Stimulated activated naive CD8-positive, alpha-beta T cell treated with anti-CD3 and anti-CD28 coated beads, Interleukin-15, Interleukin-2, amounts not matched to agents 100 ng/mL and 50 ng/mL, for 24 hours (primary cell): ENCODE data around the gene FEZ2.

Source experiments
- H3K27ac Mint-ChIP-seq: one replicate; pipeline ENCODE4 v1.8.0; 2021; ENCODE audit warnings: mild to moderate bottlenecking, mixed read lengths
- H3K27me3 Mint-ChIP-seq: one replicate; pipeline ENCODE4 v1.8.0; 2021; ENCODE audit warnings: mixed read lengths
- H3K36me3 Mint-ChIP-seq: one replicate; pipeline ENCODE4 v1.8.0; 2021; ENCODE audit warnings: low read depth, mixed read lengths
- H3K4me1 Mint-ChIP-seq: one replicate; pipeline ENCODE4 v1.8.0; 2021; ENCODE audit warnings: low read depth, mixed read lengths
- H3K4me3 Mint-ChIP-seq: one replicate; pipeline ENCODE4 v1.8.0; 2021; ENCODE audit warnings: mild to moderate bottlenecking, mixed read lengths
- H3K9me3 Mint-ChIP-seq: one replicate; pipeline ENCODE4 v1.8.0; 2021; ENCODE audit warnings: mixed read lengths

The FEZ2 gene

GRCh38 chr2:36539631-36540030 lies 58.3 kb downstream of the FEZ2 start:
- H3K4me3 Mint-ChIP-seq = no peak overlapping the region
- H3K9me3 Mint-ChIP-seq = peaks cover 3% of the 10 kb centered on the region
- H3K4me1 Mint-ChIP-seq = no peaks in the 10 kb centered on the region
- peaks cover 37% of the 10 kb centered on the region for H3K36me3 Mint-ChIP-seq
- H3K27me3 Mint-ChIP-seq = no peaks in the 10 kb centered on the region
- no peak overlapping the region for H3K27ac Mint-ChIP-seq

DNA sequence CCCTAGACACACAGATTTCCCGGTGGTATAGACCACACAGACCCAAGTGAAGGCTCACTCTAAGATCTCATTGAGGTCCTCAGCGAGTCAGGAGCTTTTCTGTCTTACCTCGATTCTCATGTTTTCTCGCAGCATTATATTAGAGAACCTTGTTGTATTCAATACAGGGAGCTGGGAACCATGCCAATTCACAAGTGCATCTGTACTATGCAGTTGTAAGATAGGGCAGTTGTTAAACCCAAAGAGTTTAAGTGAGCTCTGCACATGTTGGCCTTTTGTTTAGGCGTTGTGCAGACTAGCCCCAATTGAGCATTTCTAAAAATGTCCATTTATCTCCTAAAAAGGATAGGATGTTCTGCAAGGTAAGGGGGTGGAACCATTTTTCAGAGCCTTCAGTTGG lies 59.6 kb downstream of the FEZ2 start:
- Mint-ChIP-seq H3K4me1 (no peaks in the 10 kb centered on the region), H3K27me3 (no peaks in the 10 kb centered on the region), H3K4me3 (no peak overlapping the region)

DNA sequence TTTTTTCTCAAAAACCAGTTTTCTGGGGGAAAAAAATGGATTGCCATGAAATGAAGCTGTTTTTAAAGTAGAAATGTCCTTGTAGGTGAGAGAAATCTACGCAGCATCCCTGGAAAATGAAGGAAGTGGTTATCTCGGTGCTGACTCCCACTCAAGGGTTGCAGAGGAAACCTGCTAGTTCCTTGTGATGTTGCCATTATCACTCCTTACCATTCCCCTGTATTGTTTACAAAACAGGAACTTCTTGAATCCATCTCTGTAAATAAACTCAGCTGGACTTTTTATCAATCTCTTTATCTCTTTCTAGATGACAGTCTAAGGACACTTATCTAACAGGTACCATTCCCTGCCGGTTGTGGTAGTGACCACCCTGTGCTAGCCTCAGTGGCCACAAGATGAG lies 61.2 kb downstream of the FEZ2 start:
- no peak overlapping the region for H3K4me3 Mint-ChIP-seq
- H3K36me3 Mint-ChIP-seq = peaks cover 24% of the 10 kb centered on the region
- no peaks in the 10 kb centered on the region for H3K27me3 Mint-ChIP-seq
- H3K4me1 Mint-ChIP-seq = no peaks in the 10 kb centered on the region
- no peak overlapping the region for H3K27ac Mint-ChIP-seq
- peaks cover 3% of the 10 kb centered on the region for H3K9me3 Mint-ChIP-seq

More for the DNA sequence above, 59.6 kb downstream of the FEZ2 start:
- peaks cover 3% of the 10 kb centered on the region for H3K9me3 Mint-ChIP-seq
- peaks cover 28% of the 10 kb centered on the region for H3K36me3 Mint-ChIP-seq
- H3K27ac Mint-ChIP-seq = no peak overlapping the region

- Mint-ChIP-seq H3K9me3 (peaks cover 3% of the 10 kb centered on the region), H3K36me3 (peaks cover 19% of the 10 kb centered on the region), H3K4me1 (peaks cover 6% of the 10 kb centered on the region), H3K27ac (no peak overlapping the region), H3K27me3 (no peaks in the 10 kb centered on the region), H3K4me3 (no peak overlapping the region)
These were observed 62.9 kb downstream of the FEZ2 start for GRCh38 chr2:36535099-36535498.

- H3K4me1 Mint-ChIP-seq = peaks cover 6% of the 10 kb centered on the region
- H3K27me3 Mint-ChIP-seq = no peaks in the 10 kb centered on the region
- H3K36me3 Mint-ChIP-seq = peaks cover 19% of the 10 kb centered on the region
- no peak overlapping the region for H3K27ac Mint-ChIP-seq
- peaks cover 3% of the 10 kb centered on the region for H3K9me3 Mint-ChIP-seq
- H3K4me3 Mint-ChIP-seq = no peak overlapping the region
These were observed 63.6 kb downstream of the FEZ2 start for GRCh38 chr2:36534275-36534799.

- Mint-ChIP-seq H3K4me1 (peaks cover 6% of the 10 kb centered on the region), H3K9me3 (no peaks in the 10 kb centered on the region), H3K27me3 (no peaks in the 10 kb centered on the region), H3K36me3 (peaks cover 22% of the 10 kb centered on the region), H3K4me3 (no peak overlapping the region), H3K27ac (no peak overlapping the region)
These were observed 67.0 kb downstream of the FEZ2 start for GRCh38 chr2:36530983-36531354.

- Mint-ChIP-seq H3K27ac (no peak overlapping the region), H3K36me3 (peaks cover 28% of the 10 kb centered on the region), H3K27me3 (no peaks in the 10 kb centered on the region), H3K9me3 (no peaks in the 10 kb centered on the region), H3K4me3 (no peak overlapping the region), H3K4me1 (peaks cover 6% of the 10 kb centered on the region)
These were observed 67.6 kb downstream of the FEZ2 start for GRCh38 chr2:36530178-36530982.

DNA sequence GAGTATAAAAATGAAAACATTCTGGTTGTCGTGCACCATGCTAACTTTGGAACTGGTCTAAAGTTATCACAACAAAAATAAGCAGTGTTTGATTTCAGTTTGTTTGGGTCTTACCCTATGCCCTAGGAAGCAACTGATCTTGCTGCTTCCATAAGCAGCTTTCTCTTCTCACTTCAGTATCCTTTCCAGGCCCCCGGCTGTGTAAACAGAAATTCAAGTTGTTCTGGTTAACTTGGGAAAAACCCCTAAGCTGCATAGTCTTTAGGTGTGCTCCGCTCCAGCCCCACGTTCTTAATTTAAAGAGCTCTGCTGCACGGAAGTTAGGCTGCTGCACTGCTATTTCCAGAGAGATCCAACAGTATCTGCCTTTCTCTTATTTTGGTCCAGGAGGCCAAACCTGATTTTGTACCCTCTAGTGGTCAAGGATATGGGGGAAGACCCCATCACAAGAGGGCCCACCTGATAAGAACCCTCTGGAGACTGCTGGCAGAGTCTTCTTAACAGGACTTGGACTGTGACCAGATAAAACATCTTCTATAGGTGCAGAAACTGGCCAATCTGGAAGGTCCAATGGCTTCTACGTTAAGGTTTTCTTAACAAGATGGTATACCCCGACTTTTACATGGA lies 69.1 kb downstream of the FEZ2 start:
- Mint-ChIP-seq H3K9me3 (no peaks in the 10 kb centered on the region), H3K4me3 (no peak overlapping the region), H3K36me3 (peaks cover 39% of the 10 kb centered on the region), H3K27ac (no peak overlapping the region), H3K4me1 (peaks cover 6% of the 10 kb centered on the region), H3K27me3 (no peaks in the 10 kb centered on the region)

- H3K27ac Mint-ChIP-seq = no peak overlapping the region
- H3K27me3 Mint-ChIP-seq = no peaks in the 10 kb centered on the region
- H3K36me3 Mint-ChIP-seq = peaks cover 45% of the 10 kb centered on the region
- H3K4me3 Mint-ChIP-seq = no peak overlapping the region
- no peaks in the 10 kb centered on the region for H3K9me3 Mint-ChIP-seq
- peaks cover 6% of the 10 kb centered on the region for H3K4me1 Mint-ChIP-seq
These were observed 69.7 kb downstream of the FEZ2 start for GRCh38 chr2:36528274-36528673.

DNA sequence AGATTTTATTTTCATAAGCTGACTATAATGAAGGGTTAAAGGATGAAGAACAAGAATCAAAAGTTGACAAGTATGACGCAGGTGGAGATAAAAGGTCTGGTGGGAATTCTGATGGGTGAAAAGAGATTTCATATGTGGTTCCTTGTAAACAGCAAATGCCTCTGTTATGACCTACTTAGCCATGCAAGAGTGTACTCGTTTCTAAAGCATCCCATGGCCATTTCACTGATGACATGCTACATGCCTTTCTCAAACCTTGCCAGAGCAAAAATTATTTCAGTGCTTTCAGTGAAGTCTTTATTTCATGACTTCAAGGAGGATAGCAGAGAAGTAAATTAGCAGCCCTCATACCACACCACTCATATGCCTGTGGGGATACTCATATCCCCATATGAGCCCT lies 71.7 kb downstream of the FEZ2 start:
- Mint-ChIP-seq H3K9me3 (no peaks in the 10 kb centered on the region), H3K36me3 (peaks cover 65% of the 10 kb centered on the region), H3K4me3 (no peak overlapping the region), H3K27ac (no peak overlapping the region), H3K27me3 (no peaks in the 10 kb centered on the region), H3K4me1 (peaks cover 6% of the 10 kb centered on the region)

DNA sequence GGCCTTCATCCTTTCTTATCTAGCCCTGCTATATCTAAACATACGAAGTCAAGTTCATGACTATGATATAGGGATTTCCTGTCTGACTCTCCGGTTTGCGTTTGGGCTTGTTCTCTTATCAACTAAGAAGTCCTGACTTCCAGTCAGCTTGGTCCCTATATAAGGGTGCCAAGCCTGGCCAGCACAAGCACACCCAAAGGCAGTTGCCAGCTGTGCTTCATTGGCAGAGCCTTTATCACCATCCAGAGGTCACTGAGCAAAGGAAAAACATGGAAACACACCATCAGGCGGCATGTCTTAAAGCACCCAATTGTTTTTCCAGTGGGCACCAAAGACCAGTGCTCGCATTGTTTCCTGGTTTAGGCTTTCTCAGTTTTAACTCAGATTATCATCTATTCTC lies 72.7 kb downstream of the FEZ2 start:
- no peaks in the 10 kb centered on the region for H3K9me3 Mint-ChIP-seq
- no peak overlapping the region for H3K27ac Mint-ChIP-seq
- no peaks in the 10 kb centered on the region for H3K27me3 Mint-ChIP-seq
- peaks cover 64% of the 10 kb centered on the region for H3K36me3 Mint-ChIP-seq
- H3K4me3 Mint-ChIP-seq = no peak overlapping the region
- H3K4me1 Mint-ChIP-seq = peaks cover 1% of the 10 kb centered on the region

DNA sequence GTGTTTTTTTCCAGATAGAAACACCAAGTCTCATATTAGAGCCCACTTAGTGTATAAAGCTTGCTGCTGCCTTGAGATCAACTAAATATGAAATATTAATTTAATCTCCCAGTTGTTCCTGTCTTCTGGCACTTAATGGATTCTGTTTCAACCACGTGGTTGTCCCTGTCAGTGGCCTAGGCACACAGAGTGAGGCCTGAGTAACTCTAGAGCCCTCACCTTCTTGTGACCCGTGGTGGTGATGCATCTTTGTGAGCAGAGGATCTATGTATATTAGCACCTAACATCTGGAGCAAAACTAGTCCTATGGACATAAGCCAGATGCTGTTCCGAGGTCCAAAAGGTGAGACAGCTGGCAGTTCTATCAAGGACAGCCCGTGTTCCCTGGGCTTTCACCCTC lies 74.8 kb downstream of the FEZ2 start:
- no peaks in the 10 kb centered on the region for H3K4me1 Mint-ChIP-seq
- H3K9me3 Mint-ChIP-seq = no peaks in the 10 kb centered on the region
- H3K36me3 Mint-ChIP-seq = peaks cover 77% of the 10 kb centered on the region
- no peak overlapping the region for H3K4me3 Mint-ChIP-seq
- no peak overlapping the region for H3K27ac Mint-ChIP-seq
- H3K27me3 Mint-ChIP-seq = no peaks in the 10 kb centered on the region

- H3K4me3 Mint-ChIP-seq = no peak overlapping the region
- no peaks in the 10 kb centered on the region for H3K4me1 Mint-ChIP-seq
- no peak overlapping the region for H3K27ac Mint-ChIP-seq
- no peaks in the 10 kb centered on the region for H3K27me3 Mint-ChIP-seq
- H3K9me3 Mint-ChIP-seq = no peaks in the 10 kb centered on the region
- H3K36me3 Mint-ChIP-seq = peaks cover 76% of the 10 kb centered on the region
These were observed 77.5 kb downstream of the FEZ2 start for GRCh38 chr2:36520431-36520830.

- peaks cover 71% of the 10 kb centered on the region for H3K36me3 Mint-ChIP-seq
- no peaks in the 10 kb centered on the region for H3K9me3 Mint-ChIP-seq
- H3K27ac Mint-ChIP-seq = no peak overlapping the region
- H3K27me3 Mint-ChIP-seq = no peaks in the 10 kb centered on the region
- H3K4me1 Mint-ChIP-seq = no peaks in the 10 kb centered on the region
- no peak overlapping the region for H3K4me3 Mint-ChIP-seq
These were observed 81.7 kb downstream of the FEZ2 start for GRCh38 chr2:36516136-36516870.

DNA sequence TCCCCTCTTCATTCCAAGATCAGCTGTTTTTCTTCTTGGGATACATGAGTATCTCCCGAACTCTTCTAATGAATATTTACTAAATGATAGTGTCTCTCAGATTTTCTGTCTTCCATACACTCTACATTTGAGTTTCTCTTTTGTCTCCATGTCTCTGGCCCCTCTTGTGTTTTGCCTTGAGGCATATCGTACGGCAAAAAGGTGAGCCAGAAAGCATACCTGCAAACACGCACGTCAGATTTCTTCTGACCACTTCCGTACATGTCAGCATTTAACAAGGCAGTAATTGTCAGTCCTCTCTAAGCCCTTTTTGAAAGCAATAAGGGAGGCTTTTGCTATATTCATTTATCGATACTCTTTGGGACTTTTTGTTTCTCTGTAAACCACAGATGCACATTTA lies 82.4 kb downstream of the FEZ2 start:
- H3K27ac Mint-ChIP-seq = no peak overlapping the region
- H3K9me3 Mint-ChIP-seq = no peaks in the 10 kb centered on the region
- H3K4me3 Mint-ChIP-seq = no peak overlapping the region
- no peaks in the 10 kb centered on the region for H3K4me1 Mint-ChIP-seq
- peaks cover 72% of the 10 kb centered on the region for H3K36me3 Mint-ChIP-seq
- H3K27me3 Mint-ChIP-seq = no peaks in the 10 kb centered on the region
